GM19324 (cell line): Measurements from ENCODE around the gene CYP27C1.
"Not testable (repeated sequence)": the region's sequence is repeated elsewhere in the genome, so short reads cannot be mapped to it uniquely, and the experiment has no call there.

Experiments
- ATAC-seq: cut with Tn5 transposase; IDR thresholded peaks from one replicate; pipeline ENCODE4 v1.9.1; 2021; ENCODE audit warnings: mild to moderate bottlenecking, moderate library complexity; ENCODE audit not compliant: unreplicated experiment, low FRiP score

Gene CYP27C1

DNA sequence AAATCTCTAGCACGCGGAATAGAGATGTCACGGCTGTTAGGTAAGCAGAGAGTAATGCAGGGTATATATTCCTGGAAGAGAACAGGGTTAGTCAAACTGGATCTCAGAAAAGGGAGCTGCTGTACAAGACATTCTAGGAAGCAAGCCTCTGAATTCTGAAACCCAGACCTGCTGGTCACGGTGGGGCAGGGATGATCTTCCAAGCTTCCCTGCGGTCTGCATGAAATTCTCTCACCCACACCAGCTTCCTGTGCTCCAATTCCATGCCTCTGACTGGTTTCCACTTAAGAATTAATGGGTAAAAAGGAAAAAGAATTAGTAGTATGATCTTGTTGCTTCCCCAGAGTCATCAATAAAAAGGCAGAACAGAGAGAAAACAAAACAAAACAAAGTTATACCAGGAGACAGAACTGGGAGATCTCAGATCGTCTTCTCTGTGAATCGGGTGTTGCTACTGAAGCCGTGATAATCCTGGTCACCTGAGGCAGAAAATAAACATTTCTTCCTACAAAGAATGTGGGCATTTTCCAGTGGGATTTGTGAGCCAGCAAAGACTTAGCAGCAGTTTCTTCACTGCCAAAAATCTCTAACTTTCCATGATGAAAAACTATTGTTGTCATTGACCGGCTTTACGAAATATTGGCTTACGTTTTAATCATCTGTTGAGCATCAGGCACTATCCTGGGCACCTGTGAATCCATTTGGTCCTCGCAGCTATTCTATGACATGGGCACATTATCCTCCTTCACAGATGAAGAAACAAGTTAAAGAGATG, 5.3 kb upstream of the CYP27C1 start:
- ATAC-seq = no peak

GRCh38 chr2:127224135-127224534, 4.0 kb upstream of the CYP27C1 start:
- ATAC-seq = not testable (repeated sequence)

DNA sequence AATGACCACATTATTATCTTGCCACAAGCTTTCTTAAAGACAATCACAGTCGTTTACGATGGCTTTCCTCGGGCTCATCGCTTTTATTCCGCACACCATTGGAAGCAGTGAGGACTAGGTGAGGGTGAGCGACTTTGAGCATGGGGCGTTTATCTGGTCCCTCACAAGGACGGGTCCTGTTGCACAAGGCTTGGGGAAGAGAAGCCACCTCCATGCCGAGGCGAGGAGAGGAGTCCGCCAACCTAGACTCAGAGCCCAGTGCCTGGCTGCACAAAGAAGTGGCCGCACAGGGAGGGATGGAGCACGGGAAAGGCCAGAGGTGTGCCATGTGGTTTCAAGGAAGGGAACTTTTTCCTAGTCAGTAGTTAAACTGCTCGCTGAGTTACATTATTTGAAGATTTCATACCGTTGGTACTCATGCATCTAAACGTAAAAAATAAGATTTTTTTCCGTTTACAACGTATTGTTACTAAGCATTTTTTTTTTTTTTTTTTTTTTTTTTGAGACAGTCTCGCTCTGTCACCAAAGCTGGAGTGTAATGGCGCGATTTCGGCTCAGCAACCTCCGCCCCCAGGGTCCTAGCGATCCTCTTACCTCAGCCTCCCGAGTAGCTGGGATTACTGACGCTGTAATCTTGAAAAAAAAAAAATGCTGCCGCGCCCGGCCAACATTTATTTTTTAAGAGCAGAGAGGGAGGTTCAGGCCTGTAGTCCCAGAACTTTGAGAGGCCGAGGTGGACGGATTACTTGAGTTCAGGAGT, 849 bp upstream of the CYP27C1 start:
- ATAC-seq = no peak

DNA sequence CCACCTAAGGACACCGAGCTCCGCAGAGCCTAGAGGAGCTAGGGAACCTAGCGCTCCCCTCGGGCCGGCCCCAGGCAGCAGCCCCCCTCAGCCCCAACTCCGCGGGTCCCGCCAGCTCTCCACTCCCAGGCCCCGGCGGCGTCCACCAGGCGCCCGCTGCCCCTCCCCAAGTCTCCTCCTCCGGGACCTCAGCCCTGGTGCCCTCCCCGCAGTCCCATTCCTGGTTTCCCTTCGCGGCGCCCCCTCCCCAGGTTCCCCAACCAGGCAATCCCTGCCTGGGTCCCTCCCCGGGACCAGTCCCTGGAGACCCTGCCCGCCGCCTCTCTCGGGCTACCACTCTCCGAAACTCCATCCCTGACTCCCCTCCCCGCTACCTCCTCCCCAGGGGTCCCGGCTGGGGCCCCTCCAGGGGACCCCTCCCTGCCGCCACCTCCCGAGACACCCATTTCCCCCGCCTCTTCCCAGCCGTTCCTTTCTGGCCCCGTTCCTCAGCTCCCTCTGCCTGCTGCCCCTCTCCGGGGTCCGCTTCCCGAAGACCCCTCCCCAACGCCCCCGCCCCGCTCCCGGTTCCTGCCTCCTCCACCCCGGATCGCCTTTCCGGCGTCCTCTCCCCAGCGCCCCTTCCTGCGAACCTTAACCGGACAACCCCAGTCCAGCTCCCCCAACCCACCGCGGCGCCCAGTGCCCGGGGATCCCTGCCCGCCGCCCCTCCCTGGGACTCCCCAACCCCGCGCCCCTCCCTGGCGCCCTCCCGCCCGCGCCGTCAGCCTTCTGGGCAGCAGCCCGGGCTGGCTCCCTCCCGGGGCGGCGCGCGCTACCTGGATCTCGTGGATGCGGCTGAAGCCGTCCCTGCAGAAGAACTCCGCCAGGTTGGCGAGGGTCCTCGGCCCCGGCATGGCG, 678 bp downstream of the CYP27C1 start:
- no peak for ATAC-seq

DNA sequence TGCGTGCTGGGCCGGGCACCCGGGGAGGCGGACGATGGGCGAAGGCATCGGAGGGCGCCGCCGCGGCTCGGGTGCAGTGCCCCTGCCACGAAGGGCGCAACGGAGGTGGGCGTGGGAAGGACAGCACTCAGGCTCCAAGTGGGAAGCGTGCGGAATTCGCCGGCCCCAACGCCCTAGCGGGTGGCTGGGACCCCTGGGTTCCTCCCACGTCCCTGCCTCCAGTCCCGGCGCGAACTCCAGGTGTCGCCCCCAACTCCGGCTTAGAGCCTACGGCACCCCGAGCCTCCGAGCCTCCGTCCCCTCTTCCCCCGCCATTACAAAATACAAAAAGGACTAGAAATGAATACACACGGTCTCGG, 1.3 kb downstream of the CYP27C1 start:
- no peak for ATAC-seq

DNA sequence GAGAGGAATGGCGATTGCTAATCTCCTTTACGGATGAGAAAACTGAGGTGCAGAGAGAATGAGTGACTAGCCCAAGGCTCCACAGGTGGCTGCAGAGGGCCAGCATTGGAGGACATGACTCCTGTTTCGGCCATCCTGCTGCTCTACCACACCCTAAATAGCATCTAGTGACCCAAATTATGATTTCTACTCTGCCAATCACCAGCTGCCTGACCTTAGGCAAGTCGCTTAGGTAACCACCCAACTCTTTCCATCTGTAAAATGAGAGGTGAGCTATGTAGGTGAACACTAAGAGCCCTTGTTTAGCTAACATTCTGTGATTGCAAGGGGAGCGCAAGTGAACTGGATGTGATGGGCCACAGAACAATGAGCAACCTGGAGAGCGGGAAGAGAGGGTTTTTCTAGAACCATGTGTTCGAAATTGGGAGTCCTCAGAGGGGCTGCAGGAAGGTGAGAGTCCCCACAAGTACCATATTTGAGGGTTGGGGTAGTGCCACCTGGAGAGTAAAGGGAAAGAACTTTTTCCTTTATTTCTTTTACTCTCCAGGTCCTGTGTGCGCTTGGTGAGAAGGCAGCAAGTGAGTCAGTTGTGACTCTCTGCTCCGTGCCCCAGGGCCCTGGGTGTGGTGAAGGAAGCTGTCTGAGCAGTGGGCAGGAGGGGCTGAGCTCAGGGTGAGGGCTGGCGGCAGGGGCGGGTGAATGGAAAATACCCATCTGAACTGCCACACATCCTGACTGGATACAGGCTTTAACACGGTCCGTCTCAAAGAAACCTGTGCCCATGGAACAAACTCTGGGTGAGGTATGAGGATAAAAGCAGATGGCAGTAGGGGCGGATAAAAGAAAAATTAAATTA, 2.4 kb downstream of the CYP27C1 start:
- no peak for ATAC-seq

GRCh38 chr2:127216593-127216992, 3.5 kb downstream of the CYP27C1 start:
- no peak for ATAC-seq

GRCh38 chr2:127216095-127216494, 4.0 kb downstream of the CYP27C1 start:
- no peak for ATAC-seq

DNA sequence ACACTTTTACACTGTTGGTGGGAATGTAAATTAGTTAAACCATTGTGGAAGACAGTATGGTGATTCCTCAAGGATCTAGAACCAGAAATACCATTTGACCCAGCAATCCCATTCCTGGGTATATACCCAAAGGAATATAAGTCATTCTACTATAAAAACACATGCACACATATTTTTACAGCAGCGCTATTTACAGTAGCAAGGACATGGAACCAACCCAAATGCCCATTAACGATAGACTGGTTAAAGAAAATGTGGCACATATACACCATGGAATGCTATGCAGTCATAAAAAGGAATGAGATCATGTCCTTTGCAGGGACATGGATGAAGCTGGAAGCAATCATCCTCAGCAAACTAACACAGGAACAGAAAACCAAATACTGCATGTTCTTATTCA, 5.9 kb downstream of the CYP27C1 start:
- ATAC-seq = not testable (repeated sequence)

DNA sequence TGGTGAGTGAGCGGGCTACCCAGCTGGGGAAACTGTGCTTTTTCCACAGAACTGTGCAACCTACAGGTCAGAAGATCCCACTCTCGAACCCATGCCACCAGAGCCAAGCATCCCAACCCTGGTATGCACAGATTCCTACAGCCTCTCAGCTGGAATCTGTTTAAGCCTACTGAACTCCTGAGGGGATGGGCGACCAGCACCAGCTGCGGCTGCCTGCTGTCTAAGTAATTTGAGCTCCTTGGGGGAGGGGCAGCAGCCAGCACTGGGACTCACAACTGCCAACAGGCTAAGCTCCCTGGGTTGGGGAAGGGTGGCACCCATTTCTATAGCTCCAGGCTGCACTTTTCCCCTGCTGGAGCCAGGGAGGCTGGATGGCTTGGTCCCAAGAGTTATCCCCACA, 11.8 kb downstream of the CYP27C1 start:
- no peak for ATAC-seq

- ATAC-seq = no peak
These were observed 14.6 kb downstream of the CYP27C1 start for GRCh38 chr2:127205218-127206125.

GRCh38 chr2:127201452-127201851, 18.6 kb downstream of the CYP27C1 start:
- ATAC-seq = no peak

DNA sequence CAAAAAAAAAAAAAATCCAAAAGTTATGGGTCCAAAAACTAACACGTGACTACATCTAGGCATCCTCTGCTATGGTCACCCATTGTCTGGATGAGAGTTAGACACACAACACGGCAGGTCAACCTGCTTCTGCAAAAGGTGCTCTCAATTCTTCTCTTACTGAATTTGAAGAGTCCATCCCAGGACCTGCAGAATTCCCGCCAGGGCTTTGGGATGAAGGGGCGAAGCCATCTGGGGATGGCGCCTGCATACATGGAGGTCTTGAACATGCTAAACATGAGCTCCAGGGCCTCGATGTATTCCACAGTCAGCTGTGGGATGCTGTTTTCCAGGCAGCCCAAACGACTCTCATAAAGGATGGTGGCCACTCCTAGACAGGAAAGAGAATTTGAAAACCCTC, 19.1 kb downstream of the CYP27C1 start:
- no peak for ATAC-seq

- ATAC-seq = no peak
These were observed 20.9 kb downstream of the CYP27C1 start for GRCh38 chr2:127199223-127199622.

- no peak for ATAC-seq
These were observed 22.4 kb downstream of the CYP27C1 start for GRCh38 chr2:127197475-127198385.

- ATAC-seq = no peak
These were observed 23.1 kb downstream of the CYP27C1 start for GRCh38 chr2:127196998-127197397.

GRCh38 chr2:127196549-127196948, 23.6 kb downstream of the CYP27C1 start:
- no peak for ATAC-seq
